Panc1 (cell line): Measurements from ENCODE around the gene SRRM5. TPM values are rescaled to one million over a fixed set of nuclear protein-coding genes. Genes with fewer than 3 reads are reported as not detected.

Experiments
- ATAC-seq: fragments of 200-7000 bp; cut with Tn5 transposase; 2 replicates; pipeline ENCODE4 v1.9.1; 2020; ENCODE audit warnings: mild to moderate bottlenecking, moderate library complexity
- BruUV-seq: library from RNA; stranded (reverse); fragments of 400-500 nt; replicated peaks from 2 replicates; lab custom pipeline; 2021; lab: Mats Ljungman, UMichigan
- CTCF ChIA-PET: fragments of 300-600 bp; sonication (Branson Sonifier 250); formaldehyde crosslinking; loops from one replicate; lab custom pipeline; 2022; ENCODE audit warnings: antibody characterized with exemption; lab: Charles Lee
- POLR2A ChIA-PET: fragments of 300-600 bp; sonication (Branson Sonifier 250); formaldehyde crosslinking; loops from one replicate; lab custom pipeline; 2022; ENCODE audit warnings: antibody characterized with exemption; lab: Charles Lee
- DNase-seq: peaks from one replicate; pipeline ENCODE4 v3.0.0-alpha.2; 2010; ENCODE audit warnings: low read depth, low spot score
- H3K27ac ChIP-seq: 2 replicates; pipeline ENCODE4 v1.5.1; 2011; ENCODE audit warnings: mild to moderate bottlenecking, low read length, inconsistent platforms
- H3K27me3 ChIP-seq: fragments of 200-500 bp; sonication (Bioruptor generic); 2 replicates; pipeline ENCODE4 v1.6.0; 2014; ENCODE audit warnings: low read length, inconsistent platforms; ENCODE audit not compliant: control insufficient read depth, insufficient read depth
- H3K36me3 ChIP-seq: fragments of 200-500 bp; sonication (Bioruptor generic); 2 replicates; pipeline ENCODE4 v1.5.1; 2014; ENCODE audit warnings: inconsistent platforms, mild to moderate bottlenecking, low read length, moderate library complexity; ENCODE audit not compliant: control insufficient read depth, insufficient read depth
- H3K4me1 ChIP-seq: 2 replicates; pipeline ENCODE4 v1.5.1; 2011; ENCODE audit warnings: inconsistent platforms, mild to moderate bottlenecking, low read length, moderate library complexity; ENCODE audit not compliant: control insufficient read depth, insufficient read depth
- H3K4me3 ChIP-seq, 2 experiments: 2 replicates each; pipeline ENCODE4 v1.5.1; 2011 to 2012; ENCODE audit warnings: low read depth in 2 of 2, low read length in 2 of 2, mild to moderate bottlenecking in 2 of 2, inconsistent platforms in 1 of 2, moderate library complexity in 1 of 2
- H3K9me3 ChIP-seq: fragments of 200-500 bp; sonication (Bioruptor generic); 2 replicates; pipeline ENCODE4 v1.5.1; 2014; ENCODE audit warnings: low read depth, mild to moderate bottlenecking, inconsistent platforms, low read length, moderate library complexity; ENCODE audit not compliant: control insufficient read depth, insufficient read depth
- CTCF ChIP-seq: fragments of 450-650 bp; IDR thresholded peaks from 2 replicates; pipeline ENCODE4 v1.5.1; 2017; ENCODE audit warnings: mild to moderate bottlenecking
- POLR2AphosphoS5 ChIP-seq: IDR thresholded peaks from 2 replicates; pipeline ENCODE4 v1.6.1; 2012; ENCODE audit warnings: mild to moderate bottlenecking, low read depth, low read length, moderate library complexity
- SIN3A ChIP-seq: IDR thresholded peaks from 2 replicates; pipeline ENCODE4 v1.6.1; 2012; ENCODE audit warnings: low read depth, mild to moderate bottlenecking, low read length, moderate library complexity, borderline replicate concordance; ENCODE audit not compliant: insufficient read depth
- TCF7L2 ChIP-seq: IDR thresholded peaks from 2 replicates; pipeline ENCODE4 v1.6.1; 2011; ENCODE audit warnings: mild to moderate bottlenecking, low read depth, low read length, inconsistent platforms
- in situ Hi-C: cut with HindIII; loops from 2 replicates; pipeline ENCODE4 v1.10.0; 2016; ENCODE audit warnings: low sequenced_read_pairs, low pct_unique_long_range_greater_than_20kb
- intact Hi-C: fragments of 100-400 bp; cut with micrococcal nuclease; formaldehyde crosslinking; loops from one replicate; pipeline ENCODE4 v1.10.0; 2022; ENCODE audit not compliant: unreplicated experiment
- total RNA-seq: library from RNA; stranded (reverse); gene quantifications from one replicate; pipeline ENCODE4 v1.2.1, GENCODE V29; 2021; ENCODE audit not compliant: unreplicated experiment
- TF ChIP-seq, protein P1 (sequence below), 2 experiments: IDR thresholded peaks; 2 replicates each; pipeline ENCODE4 v1.6.1; 2011 to 2012; ENCODE audit warnings: low read depth in 2 of 2, control low read depth in 1 of 2, low read length in 1 of 2, mild to moderate bottlenecking in 1 of 2, moderate library complexity in 1 of 2; ENCODE audit not compliant: insufficient read depth in 1 of 2

Gene SRRM5
- total RNA-seq, 1 experiment from 2014 or later = 0.10 TPM

DNA sequence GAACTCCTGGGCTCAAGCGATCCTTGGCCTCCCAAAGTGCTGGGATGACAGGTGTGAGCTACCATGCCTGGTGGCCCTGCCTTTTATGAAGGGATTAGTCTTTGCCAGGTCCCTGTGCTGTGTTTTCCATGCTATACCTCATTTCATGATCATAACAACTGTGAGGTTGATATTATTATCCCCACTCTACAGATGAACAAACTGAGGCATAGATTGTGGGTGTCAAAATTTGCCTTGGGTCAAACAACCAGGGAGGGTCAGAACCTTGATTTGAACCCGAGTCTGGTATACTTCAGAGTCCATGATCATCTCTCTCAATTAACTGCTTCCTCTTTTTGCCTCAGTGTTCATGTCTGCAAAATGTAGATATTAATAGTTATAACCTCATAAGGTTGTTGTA lies 29.4 kb upstream of the SRRM5 start:
- TF ChIP-seq CTCF = no peak
- no peak for TF ChIP-seq SIN3A
- TF ChIP-seq TCF7L2 = no peak
- TF ChIP-seq POLR2AphosphoS5 = no peak
- TF ChIP-seq, protein P1, sequence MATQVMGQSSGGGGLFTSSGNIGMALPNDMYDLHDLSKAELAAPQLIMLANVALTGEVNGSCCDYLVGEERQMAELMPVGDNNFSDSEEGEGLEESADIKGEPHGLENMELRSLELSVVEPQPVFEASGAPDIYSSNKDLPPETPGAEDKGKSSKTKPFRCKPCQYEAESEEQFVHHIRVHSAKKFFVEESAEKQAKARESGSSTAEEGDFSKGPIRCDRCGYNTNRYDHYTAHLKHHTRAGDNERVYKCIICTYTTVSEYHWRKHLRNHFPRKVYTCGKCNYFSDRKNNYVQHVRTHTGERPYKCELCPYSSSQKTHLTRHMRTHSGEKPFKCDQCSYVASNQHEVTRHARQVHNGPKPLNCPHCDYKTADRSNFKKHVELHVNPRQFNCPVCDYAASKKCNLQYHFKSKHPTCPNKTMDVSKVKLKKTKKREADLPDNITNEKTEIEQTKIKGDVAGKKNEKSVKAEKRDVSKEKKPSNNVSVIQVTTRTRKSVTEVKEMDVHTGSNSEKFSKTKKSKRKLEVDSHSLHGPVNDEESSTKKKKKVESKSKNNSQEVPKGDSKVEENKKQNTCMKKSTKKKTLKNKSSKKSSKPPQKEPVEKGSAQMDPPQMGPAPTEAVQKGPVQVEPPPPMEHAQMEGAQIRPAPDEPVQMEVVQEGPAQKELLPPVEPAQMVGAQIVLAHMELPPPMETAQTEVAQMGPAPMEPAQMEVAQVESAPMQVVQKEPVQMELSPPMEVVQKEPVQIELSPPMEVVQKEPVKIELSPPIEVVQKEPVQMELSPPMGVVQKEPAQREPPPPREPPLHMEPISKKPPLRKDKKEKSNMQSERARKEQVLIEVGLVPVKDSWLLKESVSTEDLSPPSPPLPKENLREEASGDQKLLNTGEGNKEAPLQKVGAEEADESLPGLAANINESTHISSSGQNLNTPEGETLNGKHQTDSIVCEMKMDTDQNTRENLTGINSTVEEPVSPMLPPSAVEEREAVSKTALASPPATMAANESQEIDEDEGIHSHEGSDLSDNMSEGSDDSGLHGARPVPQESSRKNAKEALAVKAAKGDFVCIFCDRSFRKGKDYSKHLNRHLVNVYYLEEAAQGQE (IDR thresholded peaks at IDR 0.05; ENCODE audit: insufficient read depth in 1 of 2, low read depth in 2 of 2, low read length in 1 of 2) = no peak
- no peaks in the 10 kb centered on the region for H3K4me1 ChIP-seq
- in situ Hi-C loops = no loop called here
- H3K27me3 ChIP-seq = no peaks in the 10 kb centered on the region
- ChIA-PET CTCF (no interaction called here), POLR2A (no interaction called here)
- no TSS peak for BruUV-seq
- H3K27ac ChIP-seq = no peak overlapping the region
- no peaks in the 10 kb centered on the region for H3K9me3 ChIP-seq
- intact Hi-C loops = no loop called here
- DNase-seq (no peak), ATAC-seq (no peak)
- no peak overlapping the region for H3K4me3 ChIP-seq
- no peaks in the 10 kb centered on the region for H3K36me3 ChIP-seq

DNA sequence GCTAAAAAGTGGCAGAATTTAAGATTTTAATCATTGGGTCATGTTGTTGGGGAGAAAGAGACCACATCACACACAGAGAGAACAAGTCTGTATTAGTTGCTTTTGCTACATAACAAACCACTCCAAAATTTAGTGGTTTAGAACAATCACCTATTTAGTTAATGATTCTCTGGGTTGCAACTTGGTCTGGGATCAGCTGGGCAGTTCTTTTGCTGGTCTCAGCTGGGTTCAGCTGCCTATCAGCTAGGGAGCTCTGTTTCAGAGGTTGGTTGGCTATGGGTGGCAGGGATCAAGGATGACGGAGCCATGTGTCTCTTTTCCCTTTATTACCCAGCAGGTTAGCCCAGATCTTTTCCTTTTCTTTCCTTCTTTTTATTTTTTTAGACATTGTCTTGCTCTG lies 27.4 kb upstream of the SRRM5 start:
- no peaks in the 10 kb centered on the region for H3K9me3 ChIP-seq
- BruUV-seq = no TSS peak
- DNase-seq (no peak), ATAC-seq (no peak)
- no peaks in the 10 kb centered on the region for H3K27me3 ChIP-seq
- POLR2A ChIA-PET = no interaction called here
- CTCF ChIA-PET = no interaction called here
- no peaks in the 10 kb centered on the region for H3K4me1 ChIP-seq
- H3K36me3 ChIP-seq = no peaks in the 10 kb centered on the region
- intact Hi-C loops = no loop called here
- no peak for TF ChIP-seq TCF7L2
- no peak for TF ChIP-seq SIN3A
- TF ChIP-seq, protein P1 (IDR thresholded peaks at IDR 0.05; ENCODE audit: insufficient read depth in 1 of 2, low read depth in 2 of 2, low read length in 1 of 2) = no peak
- no peak for TF ChIP-seq CTCF
- no peak for TF ChIP-seq POLR2AphosphoS5
- no peak overlapping the region for H3K4me3 ChIP-seq
- H3K27ac ChIP-seq = no peak overlapping the region
- in situ Hi-C loops = no loop called here
